Motor neuron (in vitro differentiated cells): ENCODE measurements around the gene GCNT2. TPM values are rescaled to one million over a fixed set of nuclear protein-coding genes. Genes with fewer than 3 reads are reported as not detected.

ENCODE experiments used
- ATAC-seq, 8 experiments: fragments of 200-7000 bp; cut with Tn5 transposase; replicated peaks in 6 of 8; 2 replicates each; pipeline ENCODE4 v1.8.0; 2021; ENCODE audit warnings: mild to moderate bottlenecking in 8 of 8, moderate library complexity in 8 of 8
- H3K27ac ChIP-seq, 2 donors: fragments of 250-450 bp; sonication (Bioruptor Pico); 2 replicates each; pipeline ENCODE4 v1.9.0; 2021; ENCODE audit warnings: antibody characterized with exemption in 2 of 2, mild to moderate bottlenecking in 2 of 2, moderate library complexity in 1 of 2
- H3K4me1 ChIP-seq, 2 donors: fragments of 250-450 bp; sonication (Bioruptor Pico); replicated peaks in 1 of 2; 2 replicates each; pipeline ENCODE4 v1.6.1; 2021; ENCODE audit warnings: antibody characterized with exemption in 2 of 2, mild to moderate bottlenecking in 2 of 2, moderate library complexity in 1 of 2
- H3K4me3 ChIP-seq, 5 donors: fragments of 250-450 bp; sonication (Bioruptor Pico); 2 replicates each; pipeline ENCODE4 v1.9.0; 2021; ENCODE audit warnings: antibody characterized with exemption in 5 of 5, mild to moderate bottlenecking in 5 of 5, moderate library complexity in 4 of 5
- WGBS, 10 experiments: fragments of 450-650 bp; shearing (Covaris generic); methylation state at CpG; one replicate each; pipeline ENCODE4 v1.0.0; 2022; 5-methylcytosine and 5-hydroxymethylcytosine counted together
- in situ Hi-C, 9 experiments: fragments of 400-800 bp; cut with MboI; loops; one replicate each; pipeline ENCODE4 v1.15.0; 2021; ENCODE audit warnings: low sequenced_read_pairs in 9 of 9, low pct_unique_long_range_greater_than_20kb in 2 of 9; ENCODE audit not compliant: unreplicated experiment in 9 of 9
- total RNA-seq, 8 experiments: library from RNA; unstranded; fragments of 300-600 nt; gene quantifications; 2 replicates each; pipeline versions ENCODE4 v1.2.3 to v1.2.4, GENCODE V29; 2022

The GCNT2 gene
- total RNA-seq, 8 experiments from 2014 or later: 0.51 to 19.7 (median 8.0) TPM

DNA sequence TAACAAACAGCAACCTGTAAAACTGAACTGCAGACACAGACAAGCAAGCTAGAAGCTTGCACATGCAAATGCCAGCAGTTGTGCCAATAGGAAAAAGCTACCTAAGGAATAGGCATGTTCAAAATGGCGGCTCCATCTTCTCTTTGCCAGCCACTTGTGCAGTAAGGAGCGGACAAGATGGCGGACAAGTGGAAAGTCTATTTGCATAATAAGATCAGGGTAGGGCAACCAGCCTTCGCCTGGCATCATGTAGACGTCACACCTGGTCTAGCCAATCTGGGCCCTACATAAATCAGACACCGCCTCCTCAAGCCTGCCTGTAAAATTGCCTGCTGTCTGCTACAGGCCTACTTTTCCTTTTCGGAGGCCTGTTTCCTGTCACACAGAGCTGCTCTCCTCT is 155.3 kb downstream of the GCNT2 start:
- WGBS, 10 experiments: 69 to 100% (median 98%) methylated on average over 1 to 6 of the region's 7 CpGs; no CpG with 5 or more reads in 2 of the 10 experiments

DNA sequence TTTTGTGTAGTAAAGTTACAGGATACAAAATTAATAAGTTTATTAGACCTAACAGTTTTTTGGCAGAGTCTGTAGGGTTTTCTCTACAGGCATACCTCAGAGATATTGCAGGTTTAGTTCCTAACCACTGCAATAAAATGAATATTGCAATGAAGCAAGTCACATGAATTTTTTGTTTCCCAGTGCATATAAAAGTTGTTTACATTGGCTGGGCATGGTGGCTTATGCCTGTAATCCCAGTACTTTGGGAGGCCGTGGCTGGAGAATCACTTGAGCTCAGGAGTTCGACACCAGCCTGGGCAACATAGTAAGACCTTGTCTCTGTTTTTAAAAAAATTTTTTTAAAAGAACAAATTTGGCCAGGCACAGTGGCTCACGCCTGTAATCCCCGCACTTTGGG is 157.3 kb downstream of the GCNT2 start:
- whole genome bisulfite sequencing, 10 experiments: 34 to 100% (median 91%) methylated on average over 1 to 4 of the region's 4 CpGs; no CpG with 5 or more reads in 2 of the 10 experiments
- peak in 1 of 8 experiments; percentile 54 for ATAC-seq
- no peak overlapping the region for H3K27ac ChIP-seq
- H3K4me3 ChIP-seq: no peak overlapping the region
- H3K4me1 ChIP-seq: no peaks in the 10 kb centered on the region
- in situ Hi-C loops: loop anchor here in 1 of 9 experiments (25.0 kb wide), 1 partner anchor 191 kb away; no protein-coding TSS in a partner anchor

More for the DNA sequence above, 155.3 kb downstream of the GCNT2 start:
- H3K4me1 ChIP-seq: no peaks in the 10 kb centered on the region
- no peak overlapping the region for H3K4me3 ChIP-seq
- in situ Hi-C loops: loop anchor here in 1 of 9 experiments (25.0 kb wide), 1 partner anchor 189 kb away; no protein-coding TSS in a partner anchor
- no peak for ATAC-seq
- no peak overlapping the region for H3K27ac ChIP-seq

Other genes starting within 250 kb of the GCNT2 start
- 1 to 10 TPM in 4 of 8 experiments, under 1 TPM in 4; 0.05 to 7.9 (median 1.3) TPM for gene TFAP2A, start 106.3 kb upstream of the GCNT2 start, total RNA-seq
- 10 to 100 TPM in 4 of 8 experiments, 1 to 10 TPM in 2, not detected in 2; 3.6 to 15.7 (median 11.3) TPM for gene C6orf52, start 173.3 kb downstream of the GCNT2 start, total RNA-seq
- 10 to 100 TPM; 21.5 to 28.3 (median 25.8) TPM for gene PAK1IP1, start 173.6 kb downstream of the GCNT2 start, total RNA-seq
- gene TMEM14C, start 201.7 kb downstream of the GCNT2 start, total RNA-seq: 100 to 1,000 TPM in 7 of 8 experiments, 10 to 100 TPM in 1; 84.9 to 199 (median 119) TPM
- gene TMEM14B, start 226.5 kb downstream of the GCNT2 start, total RNA-seq: 100 to 1,000 TPM in 4 of 8 experiments, 10 to 100 TPM in 4; 63.6 to 133 (median 99.1) TPM